HG02885 (cell line): Measurements from ENCODE around the gene MED4.
"Not testable (repeated sequence)": the region's sequence is repeated elsewhere in the genome, so short reads cannot be mapped to it uniquely, and the experiment has no call there.

ENCODE experiments used
- ATAC-seq: cut with Tn5 transposase; IDR thresholded peaks from one replicate; pipeline ENCODE4 v1.9.1; 2021; ENCODE audit warnings: mild to moderate bottlenecking; ENCODE audit not compliant: unreplicated experiment, poor library complexity

MED4 gene

DNA sequence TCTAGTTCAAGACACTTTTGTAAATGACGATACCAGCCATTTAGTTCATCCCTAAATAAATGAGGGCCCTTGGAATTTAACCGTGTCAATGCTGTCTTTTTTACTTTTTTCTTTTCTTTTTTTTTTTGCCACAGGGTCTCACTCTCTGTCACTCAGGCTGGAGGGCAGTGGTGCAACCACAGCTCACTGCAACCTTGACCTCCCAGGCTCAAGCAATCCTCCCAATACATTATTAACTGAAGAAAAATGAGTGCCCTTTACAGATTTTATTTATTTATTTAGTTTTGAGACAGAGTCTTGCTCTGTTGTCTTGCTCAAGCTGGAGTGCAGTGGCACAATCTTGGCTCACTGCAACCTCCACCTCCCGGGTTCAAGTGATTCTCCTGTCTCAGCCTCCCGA lies 2.9 kb upstream of the MED4 start:
- ATAC-seq, result no peak

DNA sequence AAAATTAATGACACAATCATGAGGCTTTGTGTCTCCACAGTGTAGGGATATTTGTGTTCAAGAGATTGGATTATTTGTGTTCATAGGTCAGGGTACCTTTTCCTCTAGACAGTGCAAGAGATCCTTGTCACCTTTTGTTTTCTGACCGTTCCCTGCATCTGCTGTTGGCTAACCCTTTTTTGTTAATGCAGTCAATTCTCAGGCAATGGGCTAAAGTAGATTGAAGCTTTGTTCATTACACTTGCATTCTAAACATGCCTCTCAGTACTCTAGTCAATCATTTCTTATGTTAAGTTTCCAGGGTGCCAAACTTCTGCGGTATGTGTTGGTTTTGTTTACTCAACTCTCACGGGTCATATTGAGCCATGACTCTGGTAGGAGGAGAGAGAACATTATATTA lies 1.8 kb upstream of the MED4 start:
- no peak for ATAC-seq

DNA sequence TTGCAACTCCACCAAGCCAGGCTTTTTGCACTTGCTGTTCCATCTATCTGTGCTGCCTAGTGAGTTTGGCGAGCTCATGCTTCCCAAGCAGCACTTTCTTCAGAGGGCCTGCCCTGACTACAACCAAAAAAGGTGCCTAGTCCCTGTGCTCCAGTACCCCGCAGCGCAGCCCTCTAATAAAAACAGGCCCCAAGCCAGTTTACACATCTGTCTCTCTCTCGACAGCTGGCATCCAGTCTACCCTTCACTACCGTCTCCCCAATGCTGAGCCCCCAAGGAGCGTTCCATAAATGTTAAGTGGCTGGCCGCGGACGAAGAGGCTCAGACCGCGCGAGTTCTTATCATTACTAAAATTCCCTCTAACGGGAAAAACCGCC lies 512 bp downstream of the MED4 start:
- ATAC-seq, result peak; percentile 12

DNA sequence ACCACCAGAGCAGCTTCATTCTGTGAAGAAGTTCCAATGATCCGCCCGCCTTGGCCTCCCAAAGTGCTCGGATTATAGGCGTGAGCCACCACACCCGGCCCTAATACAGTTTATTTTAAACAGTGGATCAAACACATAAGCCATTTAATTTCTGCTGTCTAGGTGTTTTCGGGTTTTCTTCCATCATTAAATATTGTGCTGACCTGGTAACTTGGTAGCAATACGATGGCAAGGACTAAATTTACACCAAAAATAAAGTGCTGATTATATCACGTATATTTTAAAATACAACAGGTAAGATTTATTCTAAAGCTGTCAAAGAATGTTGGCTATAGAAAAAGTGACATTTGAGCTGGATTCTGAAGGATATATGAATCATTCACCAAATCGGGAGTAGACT lies 1.3 kb downstream of the MED4 start:
- no peak for ATAC-seq

DNA sequence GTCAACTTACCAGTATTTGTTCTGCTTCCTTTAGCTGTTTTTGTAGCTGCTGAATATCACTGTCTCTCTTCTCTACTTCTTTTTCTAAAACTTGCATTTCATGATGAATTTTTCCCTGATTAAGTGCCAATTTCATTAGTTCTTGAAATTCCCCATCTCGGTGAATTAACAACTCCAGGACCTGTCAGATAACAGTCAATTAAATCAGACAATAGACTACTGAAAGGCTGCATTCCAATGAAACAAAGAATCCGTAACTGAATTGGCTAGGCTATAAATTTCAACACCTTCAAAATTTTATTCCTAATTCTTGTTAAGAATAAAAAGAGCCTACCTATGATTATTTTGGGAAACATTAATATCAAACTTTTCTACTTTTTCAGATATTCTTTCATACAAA lies 8.6 kb downstream of the MED4 start:
- ATAC-seq, result no peak

DNA sequence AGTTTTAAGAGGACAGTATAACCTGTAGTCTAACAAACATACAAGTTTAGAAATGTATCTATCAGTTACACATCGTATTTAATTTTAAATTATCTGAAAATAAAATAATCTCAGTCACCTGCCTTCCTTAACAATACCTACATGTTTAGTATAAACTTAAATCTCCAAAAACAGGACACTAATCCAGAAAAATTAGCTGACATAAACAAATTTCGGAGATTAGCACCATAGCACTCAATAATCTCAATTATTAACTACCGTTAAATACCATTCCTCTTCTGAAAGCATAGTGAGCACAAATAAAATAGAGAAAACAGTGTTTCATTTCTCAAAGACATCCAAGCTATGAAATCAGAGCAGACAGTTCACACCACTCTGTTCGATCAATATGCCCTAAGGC lies 13.2 kb downstream of the MED4 start:
- no peak for ATAC-seq

GRCh38 chr13:48078251-48078656 lies 16.6 kb downstream of the MED4 start:
- ATAC-seq, result peak; percentile 98

GRCh38 chr13:48074006-48074405 lies 20.9 kb downstream of the MED4 start:
- ATAC-seq, result no peak

DNA sequence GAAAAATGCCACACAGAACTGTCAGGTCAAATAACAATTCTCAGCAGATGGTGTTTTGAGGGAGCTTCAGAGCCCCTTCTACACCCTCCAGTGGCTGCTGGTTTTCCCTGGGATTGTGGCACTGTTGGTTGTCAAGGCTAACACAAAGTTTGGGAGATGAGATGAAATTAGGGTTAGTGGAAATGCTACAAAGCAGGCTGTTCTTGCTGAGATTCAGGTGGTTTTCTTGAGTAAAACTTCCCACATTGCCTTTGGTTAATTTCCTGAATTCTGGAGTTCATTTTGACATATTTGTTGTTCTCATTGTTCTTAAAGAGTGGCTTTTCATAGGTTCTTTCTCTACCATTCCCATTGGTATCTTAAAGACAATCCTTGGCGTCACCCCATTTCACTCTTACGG lies 22.1 kb downstream of the MED4 start:
- ATAC-seq, result no peak

- no peak for ATAC-seq
Observed at GRCh38 chr13:48072304-48072703, 22.6 kb downstream of the MED4 start.

DNA sequence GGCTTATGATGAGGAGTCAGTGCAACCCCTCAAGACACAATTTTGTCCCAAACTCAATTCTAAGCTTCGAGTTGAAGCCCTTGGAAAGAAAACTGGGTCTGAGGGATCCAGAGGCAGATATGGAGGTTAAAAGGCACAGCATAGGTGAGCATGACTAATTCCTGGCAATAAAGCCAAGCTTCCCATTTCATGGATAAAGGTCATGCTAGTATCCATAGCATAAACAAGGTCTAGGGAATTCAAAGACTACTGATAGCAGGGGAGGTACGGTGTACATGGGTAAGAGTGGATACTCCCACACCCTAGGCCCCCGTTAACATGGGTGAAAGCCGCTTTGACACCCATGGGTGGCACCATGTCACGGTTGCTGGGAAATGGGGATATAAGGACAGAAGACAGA lies 24.0 kb downstream of the MED4 start:
- no peak for ATAC-seq

- ATAC-seq, result no peak
Observed at GRCh38 chr13:48069573-48069972, 25.3 kb downstream of the MED4 start.

- no peak for ATAC-seq
Observed at GRCh38 chr13:48068952-48069351, 26.0 kb downstream of the MED4 start.

GRCh38 chr13:48068036-48068435 lies 26.9 kb downstream of the MED4 start:
- ATAC-seq, result no peak

- peak; percentile 80 for ATAC-seq
Observed at GRCh38 chr13:48066310-48066989, 28.5 kb downstream of the MED4 start.

DNA sequence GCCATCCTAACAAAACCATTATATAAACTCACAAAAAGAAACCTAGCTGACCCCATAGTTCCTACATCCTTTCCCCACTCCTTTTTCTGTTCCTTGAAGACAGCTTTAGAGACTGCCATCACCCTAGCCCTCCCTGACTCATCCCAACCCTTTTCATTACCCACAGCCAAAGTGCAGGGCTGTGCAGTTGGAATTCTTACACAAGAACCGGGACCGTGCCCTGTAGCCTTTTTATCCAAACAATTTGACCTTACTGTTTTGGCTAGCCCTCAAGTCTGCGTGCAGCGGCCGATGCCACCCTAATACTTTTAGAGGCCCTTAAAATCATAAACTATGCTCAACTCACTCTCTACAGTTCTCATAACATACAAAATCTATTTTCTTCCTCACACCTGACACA lies 35.0 kb downstream of the MED4 start:
- ATAC-seq, result not testable (repeated sequence)

DNA sequence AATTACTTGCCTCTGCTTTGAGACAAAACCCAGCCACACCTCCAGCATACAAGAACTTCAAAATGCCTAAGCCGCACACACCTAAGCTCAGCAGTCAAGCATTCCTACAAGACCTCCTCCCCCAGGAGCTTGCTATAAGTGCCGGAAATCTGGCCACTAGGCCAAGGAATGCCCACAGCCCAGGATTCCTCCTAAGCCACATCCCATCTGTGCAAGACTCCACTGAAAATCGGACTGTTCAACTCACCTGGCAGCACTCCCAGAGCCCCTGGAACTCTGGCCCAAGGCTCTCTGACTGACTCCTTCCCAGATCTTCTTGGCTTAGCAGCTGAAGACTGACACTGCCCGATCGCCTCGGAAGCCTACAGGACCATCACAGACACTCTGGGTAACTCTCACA lies 36.4 kb downstream of the MED4 start:
- not testable (repeated sequence) for ATAC-seq

- no peak for ATAC-seq
Observed at GRCh38 chr13:48055712-48056111, 39.2 kb downstream of the MED4 start.

DNA sequence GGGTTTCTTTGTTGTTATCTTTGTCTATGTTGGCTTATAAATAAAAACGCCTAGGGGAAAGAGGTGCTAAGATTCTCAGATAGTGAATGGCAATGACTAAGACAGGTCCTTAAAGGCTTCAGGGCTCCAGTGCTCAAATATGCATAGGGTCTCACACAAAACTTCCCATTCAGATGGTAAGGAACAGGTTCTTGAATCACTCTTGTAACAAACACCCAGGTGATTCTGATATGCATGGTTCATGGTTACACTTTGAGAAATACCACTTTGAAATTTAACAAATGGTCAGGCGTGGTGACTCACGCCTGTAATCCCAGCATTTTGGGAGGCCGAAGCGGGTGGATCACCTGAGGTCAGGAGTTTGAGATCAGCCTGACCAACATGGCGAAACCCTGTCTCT lies 40.3 kb downstream of the MED4 start:
- ATAC-seq, result no peak

- no peak for ATAC-seq
Observed at GRCh38 chr13:48050550-48050949, 44.4 kb downstream of the MED4 start.

- ATAC-seq, result no peak
Observed at GRCh38 chr13:48043789-48044503, 51.0 kb downstream of the MED4 start.

GRCh38 chr13:48042894-48043293 lies 52.0 kb downstream of the MED4 start:
- ATAC-seq, result no peak
